ENCODE results near the gene WWOX.
"Not testable (repeated sequence)": the region's sequence is repeated elsewhere in the genome, so short reads cannot be mapped to it uniquely, and the experiment has no call there.

WWOX gene

GRCh38 chr16:78583441-78583840, 484.0 kb downstream of the WWOX start:
- DNase-seq (ENCODE audit: low spot score): no peak

GRCh38 chr16:78584213-78584860, 484.9 kb downstream of the WWOX start:
- DNase-seq (ENCODE audit: low spot score): no peak

GRCh38 chr16:78584991-78585390, 485.5 kb downstream of the WWOX start:
- no peak for DNase-seq (ENCODE audit: low spot score)

- DNase-seq (ENCODE audit: low spot score): no peak
These were observed 489.9 kb downstream of the WWOX start for GRCh38 chr16:78589331-78589730.

GRCh38 chr16:78591682-78592103, 492.2 kb downstream of the WWOX start:
- DNase-seq (ENCODE audit: low spot score): no peak

- DNase-seq (ENCODE audit: low spot score): no peak
These were observed 492.7 kb downstream of the WWOX start for GRCh38 chr16:78592111-78592510.

- no peak for DNase-seq (ENCODE audit: low spot score)
These were observed 493.9 kb downstream of the WWOX start for GRCh38 chr16:78593352-78593751.

- no peak for DNase-seq (ENCODE audit: low spot score)
These were observed 494.7 kb downstream of the WWOX start for GRCh38 chr16:78594191-78594590.

- DNase-seq (ENCODE audit: low spot score): no peak
These were observed 497.0 kb downstream of the WWOX start for GRCh38 chr16:78596348-78596995.

- no peak for DNase-seq (ENCODE audit: low spot score)
These were observed 497.6 kb downstream of the WWOX start for GRCh38 chr16:78596996-78597422.

GRCh38 chr16:78597809-78598570, 498.5 kb downstream of the WWOX start:
- DNase-seq (ENCODE audit: low spot score): no peak

GRCh38 chr16:78599271-78599670, 499.8 kb downstream of the WWOX start:
- no peak for DNase-seq (ENCODE audit: low spot score)

GRCh38 chr16:78604423-78605062, 505.1 kb downstream of the WWOX start:
- DNase-seq (ENCODE audit: low spot score): not testable (repeated sequence)

GRCh38 chr16:78605548-78606101, 506.2 kb downstream of the WWOX start:
- DNase-seq (ENCODE audit: low spot score): peak; percentile 8

- DNase-seq (ENCODE audit: low spot score): peak; percentile 22
These were observed 507.1 kb downstream of the WWOX start for GRCh38 chr16:78606545-78606944.

GRCh38 chr16:78607022-78607421, 507.6 kb downstream of the WWOX start:
- DNase-seq (ENCODE audit: low spot score): no peak

- DNase-seq (ENCODE audit: low spot score): no peak
These were observed 508.0 kb downstream of the WWOX start for GRCh38 chr16:78607465-78607864.

- no peak for DNase-seq (ENCODE audit: low spot score)
These were observed 508.9 kb downstream of the WWOX start for GRCh38 chr16:78608305-78608776.

- DNase-seq (ENCODE audit: low spot score): no peak
These were observed 510.2 kb downstream of the WWOX start for GRCh38 chr16:78609402-78610274.

- DNase-seq (ENCODE audit: low spot score): no peak
These were observed 511.9 kb downstream of the WWOX start for GRCh38 chr16:78611318-78611717.

- DNase-seq (ENCODE audit: low spot score): no peak
These were observed 520.4 kb downstream of the WWOX start for GRCh38 chr16:78619811-78620210.
